NOMO-1 (cell line): Measurements from ENCODE around the gene CASK.
"Not testable (repeated sequence)": the region's sequence is repeated elsewhere in the genome, so short reads cannot be mapped to it uniquely, and the experiment has no call there.

Experiments used
- DNase-seq, 2 experiments: peaks; one replicate each; lab custom pipeline; 2025; ENCODE audit not compliant: unreplicated experiment in 2 of 2; lab: John Stamatoyannopoulos, UW

The CASK gene

DNA sequence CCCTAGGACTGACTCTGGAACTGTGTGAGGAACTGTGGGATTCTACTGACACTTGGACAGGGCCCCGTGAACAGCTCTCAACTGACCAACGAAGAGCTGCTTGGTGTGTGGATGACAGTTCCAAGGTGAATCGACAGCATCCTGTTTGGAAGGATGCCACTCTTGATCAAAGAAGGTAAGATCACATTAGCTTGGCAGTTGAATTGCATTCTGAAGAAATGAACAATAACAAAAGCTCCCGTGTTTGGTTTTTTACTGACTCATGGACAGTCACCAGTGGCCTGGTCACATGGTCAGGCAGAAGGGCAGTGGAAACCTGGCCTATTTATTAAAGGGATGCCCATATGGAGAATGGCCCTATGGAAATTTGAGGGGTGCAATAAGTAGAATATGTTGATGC, 267.7 kb downstream of the CASK start:
- DNase-seq = no peak

DNA sequence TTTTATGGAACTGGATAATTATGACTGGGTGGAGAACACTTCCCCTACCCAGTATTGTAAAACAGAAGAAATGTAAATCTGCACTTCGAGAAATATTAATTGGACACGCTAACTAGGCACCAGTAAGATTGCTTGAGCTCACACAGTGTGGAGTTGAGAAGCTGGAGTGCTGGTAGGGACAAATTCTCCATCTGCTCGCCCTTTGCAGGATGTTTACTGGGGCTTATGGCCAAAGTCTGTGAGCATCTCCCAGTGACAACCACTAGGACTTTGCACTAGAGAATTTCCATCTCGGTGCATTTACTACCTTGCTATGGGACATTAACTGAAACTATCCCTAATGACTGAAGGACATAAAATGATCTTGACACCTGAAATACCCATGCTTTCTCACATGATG, 268.3 kb downstream of the CASK start:
- DNase-seq = no peak

DNA sequence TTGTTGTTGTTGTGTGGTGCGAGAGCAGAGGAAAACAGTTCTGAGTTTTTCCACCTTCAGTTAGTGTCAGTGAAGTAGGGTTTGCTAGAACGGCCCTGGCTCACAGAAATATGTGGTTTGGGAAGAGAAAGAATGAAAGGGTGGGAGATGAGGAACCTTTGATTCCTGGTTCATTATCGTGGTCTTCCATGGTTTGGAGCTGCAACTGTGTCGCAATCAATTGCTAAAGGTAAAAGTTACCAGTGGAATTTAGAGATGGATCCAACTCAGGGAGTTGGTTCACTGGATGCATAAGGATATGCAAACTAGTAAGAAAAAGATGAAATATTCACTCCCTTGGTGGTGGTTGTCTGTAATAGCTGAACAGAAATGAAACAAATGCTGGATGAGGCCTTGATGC, 270.2 kb downstream of the CASK start:
- DNase-seq = no peak

DNA sequence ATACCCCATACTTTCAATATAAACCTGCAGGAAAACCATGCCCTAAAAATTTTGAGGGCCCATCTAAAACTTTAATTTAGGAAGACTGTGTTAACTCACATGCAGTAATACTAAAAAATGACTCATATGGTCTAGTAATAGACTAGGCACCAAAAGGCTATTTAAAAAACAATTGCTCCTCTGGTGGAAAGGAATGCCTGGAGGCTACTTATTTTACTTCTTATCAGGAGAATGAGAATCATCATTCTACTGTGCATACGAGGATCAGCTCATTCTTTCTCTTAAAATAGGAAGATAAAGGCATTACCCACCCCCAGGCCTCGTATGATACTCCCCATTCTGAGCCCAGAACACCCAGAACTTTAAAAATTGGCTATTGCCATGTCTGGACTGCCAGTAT, 277.2 kb downstream of the CASK start:
- DNase-seq = not testable (repeated sequence)

DNA sequence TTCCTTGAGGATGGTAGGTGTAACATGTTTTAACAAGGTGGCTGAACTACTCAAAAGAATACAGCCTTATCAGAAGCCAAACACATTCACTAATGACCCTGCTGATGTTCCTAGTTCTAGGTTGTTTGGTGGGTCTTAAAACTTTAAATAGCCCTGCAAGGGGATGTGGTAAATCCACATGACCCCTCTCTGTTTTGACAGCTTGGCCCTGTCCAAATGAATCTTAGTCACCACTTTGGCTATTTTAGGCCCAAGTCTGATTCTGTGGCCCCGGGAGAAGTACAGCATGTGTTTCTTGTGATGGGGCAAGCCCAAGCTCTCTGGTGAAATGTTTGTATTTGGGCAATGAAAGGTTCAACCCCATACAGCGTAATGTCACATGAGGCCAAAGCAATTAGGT, 289.1 kb downstream of the CASK start:
- peak; percentile 82 to 86 for DNase-seq

DNA sequence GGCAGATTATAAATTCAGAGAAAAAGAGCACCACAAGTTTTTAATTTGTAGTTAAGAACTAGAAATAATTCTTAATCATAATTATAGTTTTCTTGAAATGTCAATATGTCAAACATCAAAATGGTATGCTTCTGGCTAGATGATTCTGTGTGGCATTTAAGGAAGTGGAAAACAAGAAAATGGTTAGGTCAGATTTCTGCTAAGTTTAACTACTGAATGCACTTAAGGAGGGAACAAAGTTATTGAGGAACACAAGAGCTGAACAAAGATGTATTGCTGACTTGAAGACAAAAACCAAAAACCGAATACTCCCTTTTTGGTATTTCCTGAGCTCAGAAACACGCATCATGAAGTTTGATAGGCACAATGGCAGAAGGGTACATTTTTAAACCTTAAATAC, 293.3 kb downstream of the CASK start:
- DNase-seq = no peak

DNA sequence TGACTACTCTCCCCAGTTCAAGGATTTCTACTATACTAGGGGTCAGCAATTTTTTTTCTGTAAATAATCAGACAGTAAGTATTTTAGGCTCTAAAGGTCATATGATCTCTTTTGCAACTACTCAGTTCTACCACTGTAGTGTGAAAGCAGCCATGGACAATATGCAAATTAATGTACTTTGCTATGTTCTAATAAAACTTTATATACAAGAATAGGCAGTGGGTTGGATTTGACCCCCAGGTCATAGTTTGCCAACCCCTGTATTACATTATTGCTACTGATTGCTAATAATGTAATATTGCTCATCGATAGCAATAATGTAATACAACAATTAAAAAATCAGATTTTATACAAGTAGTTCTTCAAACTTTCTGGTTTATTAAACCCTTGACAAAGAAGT, 293.8 kb downstream of the CASK start:
- no peak for DNase-seq

DNA sequence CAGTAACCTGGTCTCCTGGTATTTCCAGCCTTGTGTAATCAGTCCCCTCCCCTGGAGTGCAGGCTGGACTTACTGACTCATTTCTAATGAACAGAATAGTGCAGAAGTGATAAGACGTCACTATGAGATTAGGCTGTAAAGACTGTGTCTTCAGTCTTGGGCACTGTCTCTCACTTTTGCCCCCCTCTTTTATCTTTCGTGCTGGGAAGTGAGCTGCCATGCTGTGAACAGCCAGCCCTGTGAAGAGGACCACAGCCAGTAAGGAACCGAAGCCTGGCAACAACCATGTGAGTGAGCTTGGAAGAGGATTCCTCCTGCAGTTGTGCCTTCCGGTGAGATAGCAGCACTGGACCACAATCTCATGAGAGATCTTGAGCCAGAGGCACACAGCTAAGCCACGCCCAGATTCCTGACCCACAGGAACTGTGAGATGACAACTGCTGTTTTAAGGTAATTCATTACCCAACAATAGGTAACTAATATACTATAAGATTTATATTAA, 302.1 kb downstream of the CASK start:
- DNase-seq = no peak

DNA sequence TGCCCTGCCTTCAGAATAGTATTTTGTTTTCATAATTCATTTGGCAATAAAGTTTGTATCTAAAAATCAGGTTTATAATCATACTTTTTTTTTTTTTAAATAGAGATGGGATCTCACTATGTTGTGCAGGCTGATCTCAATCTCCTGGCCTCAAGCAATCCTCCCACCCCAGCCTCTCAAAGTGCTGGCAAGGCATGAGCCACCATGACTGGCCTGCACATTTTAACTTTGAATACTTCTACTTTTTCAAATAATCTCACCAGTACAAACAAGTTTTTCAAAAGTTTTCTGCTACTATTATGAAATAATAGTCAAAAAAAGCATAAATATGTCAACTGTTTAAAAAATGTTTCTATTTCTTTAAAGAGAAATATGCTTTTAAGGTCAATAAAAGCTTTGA, 304.1 kb downstream of the CASK start:
- DNase-seq = no peak

DNA sequence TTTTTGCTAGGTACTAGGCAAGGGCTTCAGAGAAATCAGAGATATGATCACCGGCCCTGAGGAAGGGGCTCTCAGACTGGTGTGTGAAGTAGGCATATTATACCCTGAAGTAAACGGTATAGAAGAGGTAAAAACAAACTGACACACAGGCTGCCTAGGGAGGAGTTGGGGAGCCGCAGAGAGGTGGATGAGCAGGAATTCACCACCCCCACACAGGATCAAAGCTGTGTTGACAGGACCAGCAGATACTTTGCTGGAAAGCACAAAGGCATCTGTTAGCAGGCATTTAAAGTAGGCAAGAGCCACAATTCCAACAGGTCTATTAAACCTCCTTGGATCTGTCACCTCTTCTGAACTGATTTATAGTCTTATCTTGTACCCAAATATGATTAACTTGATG, 306.4 kb downstream of the CASK start:
- DNase-seq = no peak

DNA sequence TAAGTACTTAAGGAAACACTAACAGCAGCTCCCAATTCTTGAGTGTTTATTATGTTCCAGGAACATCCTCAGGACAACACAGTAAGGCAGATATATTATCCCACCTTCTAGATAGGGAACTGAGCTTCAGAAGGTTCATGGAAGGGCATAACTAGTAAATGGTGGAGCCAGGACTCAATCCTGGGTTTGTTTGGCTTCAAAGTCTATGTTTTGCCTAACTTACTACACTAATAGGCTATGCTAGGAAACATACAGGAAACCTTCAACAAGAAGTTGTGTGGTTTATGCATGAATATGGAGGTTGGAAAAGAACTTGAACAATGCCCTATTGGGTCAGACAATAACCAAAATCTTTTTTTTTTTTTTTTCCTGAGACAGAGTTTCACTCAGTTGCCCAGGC, 307.1 kb downstream of the CASK start:
- no peak for DNase-seq

DNA sequence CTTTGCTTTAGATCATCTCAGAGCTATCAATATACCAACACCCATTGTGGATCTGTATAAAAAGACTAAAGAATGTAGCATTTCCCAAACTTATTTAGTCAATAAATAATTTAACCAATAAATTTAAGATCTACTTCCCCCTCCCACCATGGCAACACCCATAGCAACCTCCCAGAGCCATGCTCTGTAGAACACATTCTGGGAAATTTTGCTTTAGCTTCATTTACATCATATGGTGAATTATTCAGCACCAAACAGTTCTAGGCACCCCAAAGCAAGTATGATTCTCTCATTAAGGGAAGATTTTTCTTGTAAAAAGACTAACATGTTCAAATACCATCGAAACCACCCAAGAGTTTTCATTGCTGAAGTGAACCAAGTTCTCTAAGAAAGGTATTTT, 315.1 kb downstream of the CASK start:
- no peak for DNase-seq

DNA sequence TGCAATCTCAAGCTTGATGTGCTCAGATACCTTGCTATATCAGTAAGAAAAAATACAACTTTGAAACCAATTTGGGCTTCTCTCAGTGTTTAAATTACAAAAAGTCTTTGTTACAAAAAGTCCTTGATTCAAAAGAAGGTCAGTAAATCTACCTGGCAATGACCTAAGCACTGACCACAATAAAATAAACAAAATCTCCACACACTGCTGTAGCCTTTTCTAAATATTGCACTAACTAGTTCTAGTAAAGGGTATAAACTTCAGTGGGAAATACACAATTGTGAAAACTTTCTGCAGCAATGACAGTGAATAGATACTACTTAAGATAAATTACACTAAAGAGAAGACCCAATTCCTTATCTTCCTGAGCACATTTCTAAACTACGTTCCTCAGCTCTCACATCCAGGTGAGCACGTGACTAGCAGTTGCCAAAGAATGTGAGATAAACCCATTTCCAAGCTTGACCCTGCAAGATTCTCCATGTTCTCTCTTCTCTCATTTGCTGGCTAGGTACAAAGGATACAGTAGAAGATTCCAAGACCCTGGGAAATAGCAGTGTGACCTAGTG, 316.0 kb downstream of the CASK start:
- DNase-seq = no peak

DNA sequence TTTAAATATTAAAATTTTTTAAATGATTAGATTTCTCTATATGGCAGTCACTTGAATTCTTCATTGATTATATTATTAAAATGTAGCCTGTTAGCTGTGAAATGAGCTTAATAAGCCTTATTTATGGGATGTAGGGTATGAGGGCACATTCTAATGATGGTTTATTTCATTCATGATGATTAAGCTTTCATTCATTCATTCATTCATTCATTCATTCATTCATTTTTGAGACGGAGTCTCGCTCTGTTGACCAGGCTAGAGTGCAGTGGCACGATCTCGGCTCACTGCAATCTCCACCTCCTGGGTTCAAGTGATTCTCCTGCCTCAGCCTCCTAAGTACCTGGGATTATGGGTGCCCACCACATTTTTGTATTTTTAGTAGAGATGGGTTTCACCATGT, 317.3 kb downstream of the CASK start:
- DNase-seq = not testable (repeated sequence)

DNA sequence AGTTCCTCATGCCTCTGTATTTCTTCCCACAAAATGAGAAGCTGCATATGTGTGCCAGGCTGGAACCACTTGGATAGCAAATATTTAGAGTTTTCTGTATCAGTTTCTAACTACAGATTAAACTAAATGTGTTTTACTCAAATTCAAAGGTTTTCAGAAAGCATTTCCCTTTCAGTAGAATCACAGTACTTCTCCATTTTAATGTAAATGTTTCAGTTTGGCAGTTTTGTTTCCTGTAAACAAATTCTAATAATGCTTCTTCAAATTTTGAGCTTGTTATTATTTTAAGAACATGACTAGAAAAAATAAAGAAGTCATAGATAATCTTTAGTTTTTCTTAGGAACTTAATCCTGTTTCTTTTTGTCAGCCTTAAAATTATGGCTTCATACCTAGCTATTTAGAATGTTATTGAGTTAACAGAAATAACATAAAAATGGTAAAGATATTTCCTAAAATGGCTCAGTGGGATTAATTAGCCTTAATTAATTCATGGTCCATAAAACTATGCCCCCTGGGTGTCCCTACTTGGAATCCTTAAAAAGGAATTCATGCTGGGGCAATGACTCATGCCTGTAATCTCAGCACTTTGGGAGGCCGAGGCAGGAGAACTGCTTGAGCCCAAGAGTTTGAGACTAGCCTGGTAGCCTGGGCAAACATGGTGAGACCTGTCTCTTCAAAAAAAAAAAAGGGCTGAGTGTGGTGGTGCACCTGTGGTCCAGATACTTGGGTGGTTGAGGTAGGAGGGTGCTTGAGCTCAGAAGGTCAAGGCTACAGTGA, 318.4 kb downstream of the CASK start:
- no peak for DNase-seq

DNA sequence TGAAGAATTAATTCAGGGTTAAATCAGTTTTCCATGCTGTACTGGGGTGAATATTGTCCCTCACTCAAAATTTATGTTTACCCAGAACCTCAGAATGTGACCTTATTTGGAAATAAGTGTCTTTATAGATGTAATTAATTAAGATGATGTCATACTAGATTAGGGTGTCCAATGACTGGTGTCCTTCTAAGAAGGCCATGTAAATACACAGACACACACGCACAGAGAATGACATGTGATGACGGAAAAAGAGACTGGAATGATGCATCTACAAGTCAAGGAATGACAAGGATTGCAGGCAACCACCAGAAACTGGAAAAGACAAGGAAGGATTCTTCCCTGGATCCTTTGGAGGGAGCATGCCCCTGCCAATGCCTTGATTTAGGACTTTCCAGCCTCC, 319.2 kb downstream of the CASK start:
- DNase-seq = no peak

DNA sequence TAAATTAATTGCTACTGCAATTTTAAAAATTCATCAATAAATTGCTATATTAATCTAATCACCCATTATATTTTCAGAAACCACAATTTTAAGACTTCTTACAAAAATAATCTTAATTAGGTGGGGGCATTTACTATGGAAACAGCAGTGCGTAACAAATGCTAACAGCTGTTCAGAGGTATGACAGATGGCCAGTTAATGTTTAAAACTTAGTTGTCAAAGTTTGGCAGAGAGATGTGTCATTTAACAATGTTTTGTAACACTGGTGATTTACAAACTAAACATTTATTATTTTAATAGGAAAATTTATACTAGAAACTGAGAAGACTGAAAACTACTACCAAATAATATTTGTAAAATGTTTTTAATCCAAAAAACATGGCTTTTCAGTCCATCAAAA, 319.8 kb downstream of the CASK start:
- no peak for DNase-seq

DNA sequence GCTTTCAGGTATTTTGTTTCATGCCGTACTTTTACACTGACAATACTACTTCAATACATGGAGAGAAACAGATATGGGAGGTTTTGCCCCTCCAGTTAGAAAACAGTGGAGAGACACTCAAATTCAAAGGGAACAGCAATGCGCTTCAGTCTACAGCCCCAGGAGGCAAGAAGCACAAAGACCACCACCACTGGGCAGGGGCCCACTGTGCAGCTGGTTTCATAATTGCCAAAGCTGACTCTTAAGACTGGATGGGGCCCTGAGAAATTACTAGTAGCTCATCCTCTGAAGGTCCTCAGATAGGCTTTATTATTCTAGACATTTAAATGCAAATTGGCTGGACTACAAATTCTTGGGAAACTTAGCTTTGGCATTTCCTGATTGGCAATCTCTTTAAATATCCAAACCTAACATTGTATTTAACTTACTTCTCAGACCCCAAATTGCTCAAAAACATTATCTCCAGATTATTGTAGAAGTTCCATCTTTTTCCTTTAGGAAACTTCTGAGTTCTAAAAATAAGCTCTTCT, 320.5 kb downstream of the CASK start:
- no peak for DNase-seq

DNA sequence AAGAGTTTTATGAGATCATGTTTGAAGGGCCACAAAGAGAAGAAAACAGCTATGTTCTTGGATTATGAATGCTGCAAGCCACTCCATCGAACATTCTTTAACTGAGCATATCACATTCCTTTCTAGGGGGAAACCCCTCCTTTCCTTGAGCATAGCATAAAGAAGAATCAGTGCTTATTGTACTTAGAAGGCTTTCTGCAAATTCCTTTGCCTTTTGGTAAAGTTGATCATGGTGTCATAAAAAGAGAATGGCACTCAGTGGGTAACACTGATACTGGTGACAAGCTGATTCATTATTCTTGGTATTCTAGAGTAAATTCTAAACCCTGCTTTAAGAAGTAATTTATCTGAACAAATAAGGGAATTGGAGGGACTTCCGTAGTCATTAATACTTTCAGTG, 323.1 kb downstream of the CASK start:
- no peak for DNase-seq

DNA sequence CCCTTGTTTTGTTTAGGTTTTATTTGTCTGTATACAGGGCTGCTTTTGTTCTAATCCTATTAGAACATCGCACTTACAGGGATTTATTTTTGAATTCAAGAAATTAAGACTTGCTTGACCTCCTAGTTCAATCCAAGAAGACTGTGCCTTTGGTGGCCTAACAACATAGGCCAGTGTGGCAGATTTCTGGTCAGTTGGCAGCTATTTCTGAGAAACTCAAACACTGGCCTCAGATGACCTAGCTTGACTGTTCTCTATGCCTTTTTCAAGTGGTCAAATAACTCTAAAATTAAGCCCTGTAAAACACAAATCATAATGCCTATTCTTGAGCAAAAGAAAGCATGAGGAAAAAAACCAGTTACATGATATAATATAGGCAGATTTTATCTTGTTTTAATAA, 323.8 kb downstream of the CASK start:
- no peak for DNase-seq

DNA sequence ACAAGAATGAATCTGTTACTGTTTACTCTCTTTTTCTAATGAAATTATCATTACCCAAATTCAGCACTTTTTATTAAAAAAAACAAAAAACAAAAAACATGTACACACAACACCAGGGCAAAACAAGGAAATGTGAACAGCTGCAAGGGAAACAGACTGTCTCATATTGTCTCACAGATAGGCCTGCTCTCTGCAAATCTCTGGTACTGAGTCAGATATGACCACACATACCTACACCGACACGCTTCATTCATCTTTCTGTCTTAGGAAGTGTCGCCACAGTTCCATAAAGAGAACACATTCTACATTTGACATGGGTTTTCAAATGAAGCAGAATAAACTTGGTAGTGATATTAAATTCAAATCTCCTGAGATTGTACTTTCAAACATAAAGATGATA, 326.8 kb downstream of the CASK start:
- no peak for DNase-seq

DNA sequence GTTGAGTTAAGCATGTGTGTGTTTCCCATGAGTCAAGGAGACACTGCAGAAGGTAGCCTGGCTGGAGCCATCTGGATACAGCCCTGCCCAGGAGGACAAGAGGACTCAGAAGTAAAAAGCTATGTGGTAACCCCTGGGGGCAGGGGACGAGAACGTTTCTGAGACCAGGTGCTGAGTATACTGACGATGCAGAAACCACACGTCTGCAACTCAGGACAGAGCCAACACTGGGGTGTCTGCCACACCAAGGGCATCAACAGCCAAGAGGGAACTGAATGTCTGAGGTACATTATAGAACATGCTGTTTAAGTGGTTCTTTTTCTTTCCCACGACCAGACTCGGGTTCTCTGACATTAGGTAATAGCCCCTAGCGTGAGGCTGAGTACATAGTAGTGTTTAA, 328.7 kb downstream of the CASK start:
- no peak for DNase-seq
